Body of pancreas (tissue), 4 donors: ENCODE data around the gene CD44.

Source experiments
- CTCF ChIP-seq, 7 experiments: fragments of 450-650 bp in 4 of 7; fragments of 200-600 bp in 3 of 7; sonication (generic) in 3 of 7; IDR thresholded peaks; one replicate each; pipeline ENCODE4 v1.5.1; 2016 to 2019; ENCODE audit warnings: antibody characterized with exemption in 7 of 7
- POLR2A ChIP-seq, 3 donors: fragments of 450-650 bp; IDR thresholded peaks; one replicate each; pipeline ENCODE4 v1.6.1; 2016; ENCODE audit warnings: antibody characterized with exemption in 3 of 3, mild to moderate bottlenecking in 2 of 3

DNA sequence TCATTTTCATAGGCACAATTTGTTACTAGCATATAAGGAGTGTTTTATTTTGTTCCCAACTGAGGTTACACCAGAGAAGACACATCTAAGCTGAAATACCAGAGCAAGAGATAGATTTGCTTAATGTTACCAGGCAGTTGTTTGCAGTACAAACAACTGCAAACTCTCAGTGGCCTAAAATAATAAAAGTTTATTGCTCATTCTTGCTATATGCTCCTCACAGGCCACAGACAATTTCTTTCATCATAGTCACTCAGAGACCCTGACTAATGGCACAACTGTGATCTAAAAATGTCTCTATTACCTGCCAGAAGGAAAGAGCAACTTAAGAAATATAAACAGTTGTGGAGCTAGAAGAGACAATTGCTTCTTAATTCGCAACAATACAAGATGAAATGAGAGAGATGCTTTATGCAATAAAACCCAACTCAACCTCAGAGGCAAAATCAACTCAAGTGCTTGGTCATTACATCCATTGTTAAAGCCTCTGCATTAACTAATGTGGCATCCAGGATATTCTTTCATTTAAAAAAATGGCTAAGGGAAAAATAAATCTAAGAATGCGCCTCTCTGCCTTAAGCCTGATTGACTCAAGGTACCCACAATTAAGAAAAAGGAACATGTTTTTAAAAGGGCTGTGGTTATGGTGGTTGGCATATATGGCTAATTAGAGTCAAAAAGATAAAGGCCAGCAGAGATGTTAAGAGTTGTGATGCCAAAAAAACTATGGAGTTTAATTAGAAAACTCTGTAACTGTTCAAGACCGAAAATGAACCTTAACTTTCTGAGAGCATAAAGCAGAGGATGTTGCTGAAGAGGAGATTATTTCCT lies 103.7 kb downstream of the CD44 start:
- no peak for TF ChIP-seq CTCF (IDR thresholded peaks at IDR 0.05)
- TF ChIP-seq POLR2A (IDR thresholded peaks at IDR 0.05): no peak
